HG03439 (cell line): ENCODE results near the gene ACAD9.
"Not testable (repeated sequence)": the region's sequence is repeated elsewhere in the genome, so short reads cannot be mapped to it uniquely, and the experiment has no call there.

Source experiments
- ATAC-seq: cut with Tn5 transposase; IDR thresholded peaks from one replicate; pipeline ENCODE4 v1.9.1; 2021; ENCODE audit warnings: mild to moderate bottlenecking, moderate library complexity; ENCODE audit not compliant: unreplicated experiment

The ACAD9 gene

GRCh38 chr3:128879125-128879969 is at the start of gene ACAD9:
ACAD9 (plus strand) TSS chr3:128879620; CDS start chr3:128879692, 72 bp downstream.
- peak; percentile 95 for ATAC-seq

DNA sequence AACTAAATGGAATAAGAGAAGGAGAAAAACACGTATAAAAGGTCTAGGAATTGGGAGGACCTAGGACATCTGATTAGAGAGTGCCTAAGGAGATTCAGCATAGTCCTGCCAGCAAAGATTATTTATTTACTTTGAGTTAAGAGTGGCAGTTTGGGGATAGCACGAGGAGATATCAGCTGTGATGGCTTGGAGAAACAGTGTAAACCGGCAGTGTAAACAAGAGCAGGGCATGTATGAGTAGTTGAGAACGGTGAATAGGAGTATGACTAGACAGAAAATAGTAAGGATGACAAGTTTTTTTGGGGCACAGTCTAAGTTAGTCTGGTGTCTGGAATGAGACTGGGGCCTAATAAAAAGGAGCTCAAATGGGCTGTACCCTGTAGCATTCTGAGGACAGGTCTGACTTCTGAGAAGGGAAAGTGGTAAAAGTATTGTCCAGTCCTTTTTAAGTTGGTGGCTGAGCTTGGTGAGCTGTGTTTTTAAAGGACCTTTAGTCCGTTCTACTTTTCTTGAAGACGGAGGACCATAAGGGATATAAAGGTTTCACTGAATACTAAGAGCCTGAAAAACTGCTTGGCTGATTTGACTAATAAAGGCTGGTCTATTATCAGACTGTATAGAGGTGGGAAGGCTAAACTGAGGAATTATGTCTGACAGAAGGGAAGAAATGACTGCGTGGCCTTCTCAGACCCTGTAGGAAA is 49.3 kb upstream of the ACAD9 start:
- not testable (repeated sequence) for ATAC-seq

- ATAC-seq: not testable (repeated sequence)
Measured at GRCh38 chr3:128830762-128831161, 48.7 kb upstream of the ACAD9 start.

- not testable (repeated sequence) for ATAC-seq
Measured at GRCh38 chr3:128832979-128833378, 46.4 kb upstream of the ACAD9 start.

GRCh38 chr3:128835096-128835495 is 44.3 kb upstream of the ACAD9 start:
- ATAC-seq: no peak

DNA sequence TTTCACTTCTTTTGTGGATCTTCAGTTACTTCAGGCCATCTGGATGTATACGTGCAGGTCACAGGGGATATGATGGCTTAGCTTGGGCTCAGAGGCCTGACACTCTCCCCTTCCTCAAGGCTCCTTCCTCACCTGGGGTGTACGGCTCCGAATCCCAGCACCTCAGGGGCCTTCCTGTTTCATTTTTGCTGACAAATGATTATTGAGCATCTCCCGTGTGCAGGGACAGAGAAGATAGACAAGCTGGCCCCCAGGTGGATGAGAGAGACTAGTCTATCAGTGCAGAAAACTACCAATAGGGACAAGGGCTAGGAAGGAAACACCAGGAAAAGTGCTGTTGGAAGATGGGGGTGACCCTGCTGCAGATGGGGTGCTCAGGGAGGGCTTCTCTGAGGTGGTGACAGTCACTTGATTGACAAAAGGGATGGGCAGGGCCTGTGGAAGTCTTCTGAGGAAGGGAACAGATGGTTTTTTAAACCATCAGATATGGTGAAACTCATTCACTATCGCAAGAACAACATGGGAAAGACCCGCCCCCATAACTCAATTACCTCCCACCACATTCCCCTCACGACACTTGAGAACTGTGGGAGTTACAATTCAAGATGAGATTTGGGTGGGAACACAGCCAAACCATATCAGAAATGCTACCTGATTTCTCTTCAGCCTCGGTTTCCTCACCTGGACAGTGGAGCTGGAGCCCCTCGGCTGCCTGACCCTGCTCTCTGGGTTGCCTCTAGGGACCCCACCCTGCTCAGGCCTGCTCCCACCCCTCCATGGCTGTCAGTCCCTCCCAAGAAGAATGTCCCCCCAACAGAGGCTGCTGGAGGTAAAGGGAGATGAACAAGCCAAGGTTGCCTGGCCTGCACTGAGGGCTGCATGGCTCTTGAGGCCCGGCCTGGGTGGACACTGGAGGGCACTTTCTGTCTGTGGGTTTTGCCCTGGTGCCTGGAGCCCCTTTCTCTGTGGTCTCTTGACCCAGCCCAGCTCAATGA is 37.2 kb upstream of the ACAD9 start:
- ATAC-seq: no peak

DNA sequence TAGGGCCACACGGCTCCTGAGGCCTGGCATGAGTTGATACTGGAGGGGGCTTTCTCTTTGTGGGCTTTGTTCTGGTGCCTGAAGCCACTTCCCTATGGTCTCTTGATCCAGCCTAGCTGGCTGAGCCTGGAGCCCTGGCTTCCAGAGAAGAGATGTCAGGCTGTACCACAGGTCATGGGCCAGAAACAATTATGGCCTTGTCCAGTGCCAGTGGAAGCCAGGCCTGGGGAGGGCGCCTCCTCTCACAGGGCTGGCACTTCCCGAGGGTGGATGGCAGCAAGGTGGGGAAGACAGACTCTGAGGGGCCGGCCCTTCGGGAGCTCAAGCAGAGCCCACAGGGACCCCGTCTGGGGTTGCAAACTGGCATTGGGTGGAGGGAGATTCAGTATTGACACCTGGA is 34.9 kb upstream of the ACAD9 start:
- no peak for ATAC-seq

DNA sequence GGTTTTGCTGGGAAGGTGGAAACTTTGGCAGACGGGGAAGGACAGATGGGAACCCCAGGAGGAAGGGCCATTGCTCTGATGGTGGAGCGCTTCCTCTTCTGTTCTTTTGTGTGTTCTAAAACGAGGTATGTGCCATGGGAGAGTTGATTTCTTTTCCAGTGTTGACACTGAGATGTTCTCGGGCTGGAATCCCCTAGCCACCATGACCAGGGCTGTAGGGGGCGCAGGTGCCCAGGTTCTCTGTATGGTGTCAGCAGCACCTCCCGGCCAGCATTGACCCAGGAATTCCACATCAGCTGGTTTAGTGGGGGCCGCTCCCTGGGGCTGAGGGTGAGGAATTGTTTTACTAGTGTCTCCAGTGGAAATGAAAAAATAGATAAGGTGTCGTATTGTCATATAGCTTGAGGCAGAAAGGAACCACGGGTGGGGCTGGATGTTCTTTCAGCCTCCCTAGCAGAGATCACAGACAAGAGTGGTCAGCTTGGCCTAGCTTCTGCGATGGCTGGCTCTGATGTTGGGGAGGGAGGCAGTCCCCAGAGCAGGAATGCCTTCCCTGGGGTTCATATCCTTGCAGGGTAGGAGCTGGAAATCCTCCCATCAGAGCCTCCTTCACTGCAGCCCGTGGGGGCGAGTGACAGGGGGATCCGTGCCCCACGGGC is 34.2 kb upstream of the ACAD9 start:
- ATAC-seq: no peak

GRCh38 chr3:128845778-128846485 is 33.5 kb upstream of the ACAD9 start:
- ATAC-seq: peak; percentile 72

DNA sequence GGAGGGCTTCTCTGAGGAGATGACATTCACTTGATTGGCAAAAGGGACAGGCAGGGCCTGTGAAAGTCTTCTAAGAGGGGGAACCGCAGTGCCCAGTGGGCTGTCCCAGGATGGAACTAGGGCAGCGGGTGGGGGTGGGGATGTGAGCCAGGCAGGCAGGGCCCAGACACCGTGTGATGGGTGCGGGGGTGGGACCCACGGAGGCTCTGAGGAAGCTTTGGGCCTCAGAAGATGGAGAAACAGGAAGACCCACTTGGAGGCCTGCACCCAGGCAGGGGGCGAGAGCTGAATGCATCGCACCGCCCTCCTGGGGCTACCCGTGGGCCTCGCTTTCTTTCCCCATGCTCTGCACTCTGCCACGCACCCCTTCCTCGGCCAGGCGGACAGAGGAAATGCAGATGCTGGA is 32.9 kb upstream of the ACAD9 start:
- no peak for ATAC-seq

GRCh38 chr3:128847666-128848370 is 31.6 kb upstream of the ACAD9 start:
- ATAC-seq: no peak

DNA sequence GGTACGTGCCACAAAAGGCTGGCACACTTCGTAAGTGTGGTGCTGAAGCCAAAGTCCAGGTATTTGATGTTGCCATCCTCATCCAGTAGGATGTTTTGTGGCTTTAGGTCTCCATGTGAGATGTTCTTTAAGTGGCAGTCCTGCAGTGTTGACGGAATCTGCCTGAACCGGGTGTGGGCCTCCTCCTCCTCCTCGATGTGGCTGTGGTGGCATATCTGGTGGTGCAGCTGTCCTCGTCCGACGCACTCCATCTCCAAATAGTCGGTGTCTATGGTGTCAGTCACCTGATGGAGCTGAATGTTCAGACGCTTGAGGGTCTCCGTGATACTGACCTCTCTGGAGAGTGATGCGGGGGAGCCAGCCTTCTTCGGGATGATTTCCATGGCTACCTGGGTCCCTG is 30.5 kb upstream of the ACAD9 start:
- no peak for ATAC-seq

DNA sequence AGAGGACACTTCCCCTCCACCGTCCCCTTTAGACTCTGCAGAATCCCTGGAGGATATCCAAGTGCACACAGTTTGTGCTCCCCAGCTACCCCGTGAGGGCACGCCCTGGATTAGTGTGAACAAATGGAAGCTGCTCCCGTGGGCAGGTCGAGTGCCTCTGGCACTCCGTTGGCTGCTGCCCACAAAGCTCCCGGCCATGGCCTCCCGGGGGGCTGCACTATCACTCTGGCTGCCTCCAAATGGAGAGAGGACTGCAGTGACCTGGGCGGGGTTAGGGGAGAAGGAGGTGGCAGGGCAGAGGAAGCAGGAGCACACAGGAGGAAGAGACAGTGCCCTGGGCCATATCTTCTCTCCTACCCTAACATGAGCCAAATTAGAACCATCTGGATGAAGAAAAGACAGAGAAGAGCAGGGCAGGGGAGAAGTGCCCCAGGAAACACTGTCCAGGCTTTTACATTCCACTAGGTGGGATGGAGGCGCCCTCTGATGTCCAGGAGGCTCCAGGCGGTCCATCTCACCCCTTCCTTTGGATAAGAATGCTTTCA is 29.4 kb upstream of the ACAD9 start:
- no peak for ATAC-seq

- no peak for ATAC-seq
Measured at GRCh38 chr3:128850544-128850943, 28.9 kb upstream of the ACAD9 start.

DNA sequence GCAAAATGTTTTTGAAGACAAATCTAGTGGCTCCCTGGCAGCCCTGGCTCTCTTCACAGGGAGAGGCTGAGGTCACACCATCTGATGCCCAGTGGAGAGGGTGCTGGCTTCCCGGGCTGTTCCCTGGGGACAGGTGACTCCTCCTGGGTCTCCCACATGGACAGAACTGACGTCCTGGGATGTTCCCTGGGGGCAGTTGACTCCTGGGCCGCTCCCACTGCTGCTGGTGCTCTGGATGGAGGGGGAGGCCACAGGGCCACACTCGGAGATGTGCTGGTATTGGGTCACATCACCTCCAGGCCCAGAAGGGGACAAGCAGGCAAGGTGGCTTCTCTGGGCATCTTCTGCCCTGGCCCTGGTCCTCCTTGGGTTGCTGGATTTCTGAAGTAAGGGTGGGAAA is 27.8 kb upstream of the ACAD9 start:
- ATAC-seq: no peak

DNA sequence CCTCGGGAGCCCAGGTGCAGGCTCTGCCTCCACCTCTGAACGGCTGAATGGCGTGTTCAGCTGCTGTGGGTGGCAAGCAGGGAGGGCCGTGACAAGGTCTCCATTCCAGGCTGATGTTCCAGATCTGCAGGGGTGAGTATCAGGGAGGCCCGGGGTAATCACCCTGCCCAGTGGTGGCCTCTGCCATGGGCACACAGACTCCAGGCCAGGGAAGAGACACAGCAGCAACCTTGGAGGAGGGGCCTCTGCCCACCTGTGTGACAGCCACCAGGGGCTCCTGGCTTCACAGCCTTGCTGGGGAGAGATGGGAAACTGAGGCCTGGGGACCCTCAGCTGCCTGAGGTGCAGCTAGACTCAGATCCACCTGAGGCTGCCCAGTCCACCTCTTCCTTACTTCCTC is 25.6 kb upstream of the ACAD9 start:
- no peak for ATAC-seq

GRCh38 chr3:128854475-128854874 is 24.9 kb upstream of the ACAD9 start:
- no peak for ATAC-seq

GRCh38 chr3:128855569-128855968 is 23.9 kb upstream of the ACAD9 start:
- ATAC-seq: no peak

DNA sequence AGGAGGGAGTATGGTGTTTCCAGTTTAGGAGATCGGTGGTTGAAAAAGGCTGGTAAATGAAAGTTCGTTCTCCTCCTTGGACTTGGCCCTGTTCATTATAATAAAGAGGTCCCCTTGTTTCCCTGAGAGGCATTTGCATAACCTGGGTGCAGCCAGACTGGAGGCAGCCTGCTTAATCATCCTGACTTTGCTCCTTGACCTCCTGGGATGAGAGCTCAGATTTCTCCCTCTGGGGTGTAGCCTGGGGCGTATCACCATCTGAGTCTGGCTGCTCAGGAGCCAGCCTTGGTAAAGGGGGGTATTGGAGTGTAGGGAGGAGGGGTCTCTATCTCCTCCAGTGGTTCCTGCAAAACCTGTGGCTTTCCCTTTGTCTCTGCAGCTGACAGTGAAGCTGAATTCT is 21.3 kb upstream of the ACAD9 start:
- ATAC-seq: no peak
